GM12878 (cell line): Measurements from ENCODE around the gene OR1J1.

Experiments
- CTCF ChIP-seq, 3 experiments: IDR thresholded peaks in 2 of 3; conservative IDR thresholded peaks in 1 of 3; 2 replicates each; pipeline ENCODE4 v1.5.1; 2011; ENCODE audit warnings: low read depth in 3 of 3, low read length in 3 of 3, mild to moderate bottlenecking in 3 of 3, control low read depth in 2 of 3, moderate library complexity in 2 of 3, inconsistent platforms in 1 of 3, mixed read lengths in 1 of 3; ENCODE audit not compliant: control insufficient read depth in 2 of 3, insufficient read depth in 1 of 3; ENCODE audit errors: extremely low read depth in 1 of 3
- NR2C2 ChIP-seq: IDR thresholded peaks from 2 replicates; pipeline ENCODE4 v1.6.1; 2011; ENCODE audit warnings: borderline replicate concordance, low read depth; ENCODE audit not compliant: control insufficient read depth, insufficient read length
- POLR2A ChIP-seq: IDR thresholded peaks from 2 replicates; pipeline ENCODE4 v1.6.1; 2011; ENCODE audit warnings: low read depth, mild to moderate bottlenecking, low read length
- REST ChIP-seq: IDR thresholded peaks from 2 replicates; pipeline ENCODE4 v1.6.1; 2012; ENCODE audit warnings: mild to moderate bottlenecking, low read depth, low read length
- SIN3A ChIP-seq: IDR thresholded peaks from 2 replicates; pipeline ENCODE4 v1.6.1; 2012; ENCODE audit warnings: low read depth, low read length, improper control_type of control experiment
- SIX5 ChIP-seq: IDR thresholded peaks from 2 replicates; pipeline ENCODE4 v1.6.1; 2011; ENCODE audit warnings: mild to moderate bottlenecking, low read depth, low read length, moderate library complexity; ENCODE audit not compliant: severe bottlenecking
- SUPT20H ChIP-seq: IDR thresholded peaks from 2 replicates; pipeline ENCODE4 v1.6.1; 2011; ENCODE audit warnings: low read depth, mild to moderate bottlenecking, low read length, moderate library complexity, borderline replicate concordance; ENCODE audit not compliant: control insufficient read depth
- TCF12 ChIP-seq: IDR thresholded peaks from 2 replicates; pipeline ENCODE4 v1.6.1; 2011; ENCODE audit warnings: low read depth, mild to moderate bottlenecking, low read length
- USF1 ChIP-seq: IDR thresholded peaks from 2 replicates; pipeline ENCODE4 v1.6.1; 2011; ENCODE audit warnings: borderline replicate concordance, low read depth, mild to moderate bottlenecking, moderate library complexity, mixed read lengths, low read length; ENCODE audit not compliant: insufficient read depth; ENCODE audit errors: extremely low read length
- USF2 ChIP-seq: IDR thresholded peaks from 2 replicates; pipeline ENCODE4 v1.6.1; 2011; ENCODE audit warnings: low read depth, low read length, improper control_type of control experiment, borderline replicate concordance

GRCh38 chr9:122519376-122519775, 41.6 kb upstream of the OR1J1 start:
- TF ChIP-seq SUPT20H (no peak), CTCF (IDR thresholded peaks at IDR 0.05 in 2 of 3, conservative IDR thresholded peaks at IDR 0.05 in 1 of 3; ENCODE audit: control insufficient read depth in 2 of 3, extremely low read depth in 1 of 3, insufficient read depth in 1 of 3, low read depth in 3 of 3, low read length in 3 of 3) (no peak), SIX5 (no peak), TCF12 (no peak), SIN3A (no peak), REST (no peak), POLR2A (no peak), USF2 (no peak), NR2C2 (no peak), USF1 (no peak)
